ENCODE results near the gene TTC7B. TPM values are rescaled to one million over a fixed set of nuclear protein-coding genes. Genes with fewer than 3 reads are reported as not detected.

Gene TTC7B
- total RNA-seq, 2 experiments from 2014 or later = 1.2 to 1.3 TPM

GRCh38 chr14:90804292-90805083 is 11.7 kb downstream of the TTC7B start:
- Histone ChIP-seq H3K27ac (ENCODE audit: low read depth in 1 of 2, low read length in 2 of 2) (no peak overlapping the region), H3K9me3 (ENCODE audit: control insufficient read depth in 1 of 2, insufficient read depth in 1 of 2, low read length in 2 of 2) (no peaks in the 10 kb centered on the region), H3K4me3 (ENCODE audit: low read length) (no peak overlapping the region), H3K27me3 (ENCODE audit: control insufficient read depth in 1 of 2, insufficient read depth in 2 of 2, low read length in 2 of 2) (no peaks in the 10 kb centered on the region), H3K4me1 (ENCODE audit: insufficient read depth, low read length) (peaks cover 7% of the 10 kb centered on the region), H3K36me3 (ENCODE audit: insufficient read depth, low read length) (no peaks in the 10 kb centered on the region)
- no peak overlapping the region for H3K27ac Mint-ChIP-seq
- intact Hi-C loops (cut with DNase I, micrococcal nuclease) = no loop called here
- POLR2A ChIA-PET = no interaction called here
- no peaks in the 10 kb centered on the region for H3K36me3 Mint-ChIP-seq (ENCODE audit: low read depth)
- no peak for ATAC-seq (ENCODE audit: poor library complexity)
- no peak for DNase-seq
- CTCF ChIA-PET = no interaction called here
- no peak overlapping the region for H3K4me3 Mint-ChIP-seq
- no peaks in the 10 kb centered on the region for H3K4me1 Mint-ChIP-seq (ENCODE audit: low read depth)
- no peak for TF ChIP-seq CTCF (IDR thresholded peaks at IDR 0.05)
- no peaks in the 10 kb centered on the region for H3K27me3 Mint-ChIP-seq
- H3K9me3 Mint-ChIP-seq = no peaks in the 10 kb centered on the region

GRCh38 chr14:90803249-90803648 is 13.0 kb downstream of the TTC7B start:
- Mint-ChIP-seq H3K36me3 (ENCODE audit: low read depth) (no peaks in the 10 kb centered on the region), H3K9me3 (no peaks in the 10 kb centered on the region), H3K4me1 (ENCODE audit: low read depth) (no peaks in the 10 kb centered on the region), H3K4me3 (no peak overlapping the region), H3K27ac (no peak overlapping the region), H3K27me3 (no peaks in the 10 kb centered on the region)
- TF ChIP-seq CTCF (IDR thresholded peaks at IDR 0.05) = no peak
- H3K27ac ChIP-seq (ENCODE audit: low read depth in 1 of 2, low read length in 2 of 2) = no peak overlapping the region
- ChIA-PET POLR2A (no interaction called here), CTCF (interaction anchor here (0.6 kb wide), 1 partner anchor 13 kb away, joined by 3 read pairs; no protein-coding TSS in a partner anchor)
- intact Hi-C loops (cut with DNase I, micrococcal nuclease) = no loop called here
- H3K4me3 ChIP-seq (ENCODE audit: low read length) = no peak overlapping the region
- ATAC-seq (ENCODE audit: poor library complexity) = no peak
- peaks cover 7% of the 10 kb centered on the region for H3K4me1 ChIP-seq (ENCODE audit: insufficient read depth, low read length)
- no peaks in the 10 kb centered on the region for H3K9me3 ChIP-seq (ENCODE audit: control insufficient read depth in 1 of 2, insufficient read depth in 1 of 2, low read length in 2 of 2)
- no peaks in the 10 kb centered on the region for H3K36me3 ChIP-seq (ENCODE audit: insufficient read depth, low read length)
- DNase-seq = no peak
- no peaks in the 10 kb centered on the region for H3K27me3 ChIP-seq (ENCODE audit: control insufficient read depth in 1 of 2, insufficient read depth in 2 of 2, low read length in 2 of 2)

- no peak overlapping the region for H3K27ac Mint-ChIP-seq
These were observed 16.8 kb downstream of the TTC7B start for GRCh38 chr14:90799420-90799819.

More at GRCh38 chr14:90799420-90799819, 16.8 kb downstream of the TTC7B start:
- DNase-seq (no peak), ATAC-seq (ENCODE audit: poor library complexity) (no peak)
- H3K9me3 Mint-ChIP-seq = no peaks in the 10 kb centered on the region
- no peaks in the 10 kb centered on the region for H3K9me3 ChIP-seq (ENCODE audit: control insufficient read depth in 1 of 2, insufficient read depth in 1 of 2, low read length in 2 of 2)
- ChIA-PET POLR2A (no interaction called here), CTCF (no interaction called here)
- no peak overlapping the region for H3K4me3 Mint-ChIP-seq
- H3K4me1 Mint-ChIP-seq (ENCODE audit: low read depth) = no peaks in the 10 kb centered on the region
- no peaks in the 10 kb centered on the region for H3K36me3 Mint-ChIP-seq (ENCODE audit: low read depth)
- no peak overlapping the region for H3K27ac ChIP-seq (ENCODE audit: low read depth in 1 of 2, low read length in 2 of 2)
- intact Hi-C loops (cut with DNase I, micrococcal nuclease) = no loop called here
- no peaks in the 10 kb centered on the region for H3K36me3 ChIP-seq (ENCODE audit: insufficient read depth, low read length)
- peaks cover 7% of the 10 kb centered on the region for H3K4me1 ChIP-seq (ENCODE audit: insufficient read depth, low read length)
- H3K4me3 ChIP-seq (ENCODE audit: low read length) = no peak overlapping the region
- no peaks in the 10 kb centered on the region for H3K27me3 Mint-ChIP-seq
- no peaks in the 10 kb centered on the region for H3K27me3 ChIP-seq (ENCODE audit: control insufficient read depth in 1 of 2, insufficient read depth in 2 of 2, low read length in 2 of 2)
- TF ChIP-seq CTCF (IDR thresholded peaks at IDR 0.05) = no peak

Data from CD4-positive, alpha-beta T cell (primary cell).